GM21515 (cell line): ENCODE measurements around the gene F13A1.

Experiments used
- ATAC-seq: cut with Tn5 transposase; IDR thresholded peaks from one replicate; pipeline ENCODE4 v1.9.1; 2021; ENCODE audit not compliant: unreplicated experiment

F13A1 gene

GRCh38 chr6:6196762-6197161 lies 123.7 kb downstream of the F13A1 start:
- no peak for ATAC-seq

GRCh38 chr6:6195080-6195479 lies 125.4 kb downstream of the F13A1 start:
- ATAC-seq, result no peak

- ATAC-seq, result no peak
These were observed 127.2 kb downstream of the F13A1 start for GRCh38 chr6:6193221-6193745.

GRCh38 chr6:6191909-6192308 lies 128.6 kb downstream of the F13A1 start:
- no peak for ATAC-seq

- no peak for ATAC-seq
These were observed 129.0 kb downstream of the F13A1 start for GRCh38 chr6:6191476-6191875.

- no peak for ATAC-seq
These were observed 139.8 kb downstream of the F13A1 start for GRCh38 chr6:6180684-6181083.

GRCh38 chr6:6179858-6180623 lies 140.4 kb downstream of the F13A1 start:
- no peak for ATAC-seq

- ATAC-seq, result no peak
These were observed 141.7 kb downstream of the F13A1 start for GRCh38 chr6:6178795-6179194.

- ATAC-seq, result no peak
These were observed 142.7 kb downstream of the F13A1 start for GRCh38 chr6:6177754-6178153.

GRCh38 chr6:6176586-6177228 lies 143.8 kb downstream of the F13A1 start:
- ATAC-seq, result no peak

- no peak for ATAC-seq
These were observed 144.3 kb downstream of the F13A1 start for GRCh38 chr6:6176127-6176526.

- no peak for ATAC-seq
These were observed 151.3 kb downstream of the F13A1 start for GRCh38 chr6:6169141-6169540.

GRCh38 chr6:6166064-6166463 lies 154.4 kb downstream of the F13A1 start:
- ATAC-seq, result no peak

- ATAC-seq, result no peak
These were observed 156.1 kb downstream of the F13A1 start for GRCh38 chr6:6164367-6164766.

GRCh38 chr6:6154335-6154734 lies 166.1 kb downstream of the F13A1 start:
- no peak for ATAC-seq

GRCh38 chr6:6152060-6152459 lies 168.4 kb downstream of the F13A1 start:
- no peak for ATAC-seq

- ATAC-seq, result no peak
These were observed 172.2 kb downstream of the F13A1 start for GRCh38 chr6:6148192-6148815.

GRCh38 chr6:6131492-6132109 lies 188.9 kb downstream of the F13A1 start:
- no peak for ATAC-seq

- ATAC-seq, result no peak
These were observed 195.0 kb downstream of the F13A1 start for GRCh38 chr6:6125495-6125894.

- ATAC-seq, result no peak
These were observed 196.7 kb downstream of the F13A1 start for GRCh38 chr6:6123803-6124202.

GRCh38 chr6:6121943-6122342 lies 198.5 kb downstream of the F13A1 start:
- ATAC-seq, result no peak
